ENCODE data around the gene HYAL4.
"Not testable (repeated sequence)": the region's sequence is repeated elsewhere in the genome, so short reads cannot be mapped to it uniquely, and the experiment has no call there.

HYAL4 gene, protein sequence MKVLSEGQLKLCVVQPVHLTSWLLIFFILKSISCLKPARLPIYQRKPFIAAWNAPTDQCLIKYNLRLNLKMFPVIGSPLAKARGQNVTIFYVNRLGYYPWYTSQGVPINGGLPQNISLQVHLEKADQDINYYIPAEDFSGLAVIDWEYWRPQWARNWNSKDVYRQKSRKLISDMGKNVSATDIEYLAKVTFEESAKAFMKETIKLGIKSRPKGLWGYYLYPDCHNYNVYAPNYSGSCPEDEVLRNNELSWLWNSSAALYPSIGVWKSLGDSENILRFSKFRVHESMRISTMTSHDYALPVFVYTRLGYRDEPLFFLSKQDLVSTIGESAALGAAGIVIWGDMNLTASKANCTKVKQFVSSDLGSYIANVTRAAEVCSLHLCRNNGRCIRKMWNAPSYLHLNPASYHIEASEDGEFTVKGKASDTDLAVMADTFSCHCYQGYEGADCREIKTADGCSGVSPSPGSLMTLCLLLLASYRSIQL

DNA sequence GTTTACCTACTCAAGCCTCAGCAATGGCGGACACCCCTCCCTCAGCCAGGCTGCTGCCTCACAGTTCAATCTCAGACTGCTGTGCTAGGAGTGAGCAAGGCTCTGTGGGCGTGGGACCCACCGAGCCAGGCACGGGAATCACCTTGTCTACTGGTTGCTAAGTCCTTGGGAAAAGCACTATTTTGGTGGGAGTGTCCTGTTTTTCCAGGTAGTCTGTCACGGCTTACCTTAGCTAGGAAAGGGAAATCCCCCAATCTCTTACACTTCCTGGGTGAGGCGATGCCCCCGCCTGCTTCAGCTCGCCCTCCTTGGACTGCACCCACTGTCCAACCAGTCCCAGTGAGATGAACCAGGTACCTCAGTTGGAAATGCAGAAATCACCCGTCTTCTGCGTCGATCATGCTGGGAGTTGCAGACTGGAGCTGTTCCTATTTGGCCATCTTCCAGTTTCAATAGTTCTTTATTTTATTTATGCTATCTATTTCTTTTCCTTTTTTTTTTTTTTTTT is at the start of gene HYAL4:
HYAL4 (plus strand) TSS at position 458 of the 508 bp plus-strand sequence. CDS start 23,105 bp downstream, outside the sequence.
- no peak for DNase-seq

DNA sequence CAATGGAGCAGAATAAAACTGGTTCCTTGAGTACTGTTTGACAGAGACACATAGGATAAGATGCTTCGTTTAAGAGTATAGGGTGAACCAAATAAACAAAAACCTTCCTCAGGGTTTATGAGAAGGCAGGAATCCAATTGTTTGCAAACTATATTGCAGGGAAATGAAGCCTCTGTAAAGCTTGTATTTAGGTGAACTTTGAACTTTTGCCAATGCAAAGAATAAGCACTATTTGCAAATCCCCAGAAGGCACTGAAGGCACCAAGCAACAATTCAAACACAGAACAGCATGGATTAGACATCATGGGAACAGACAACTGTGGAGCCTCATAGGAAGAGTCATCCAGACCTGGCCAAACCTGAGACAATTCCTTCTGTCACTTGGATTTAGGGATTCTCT is 49.1 kb upstream of the HYAL4 start:
- DNase-seq: no peak

DNA sequence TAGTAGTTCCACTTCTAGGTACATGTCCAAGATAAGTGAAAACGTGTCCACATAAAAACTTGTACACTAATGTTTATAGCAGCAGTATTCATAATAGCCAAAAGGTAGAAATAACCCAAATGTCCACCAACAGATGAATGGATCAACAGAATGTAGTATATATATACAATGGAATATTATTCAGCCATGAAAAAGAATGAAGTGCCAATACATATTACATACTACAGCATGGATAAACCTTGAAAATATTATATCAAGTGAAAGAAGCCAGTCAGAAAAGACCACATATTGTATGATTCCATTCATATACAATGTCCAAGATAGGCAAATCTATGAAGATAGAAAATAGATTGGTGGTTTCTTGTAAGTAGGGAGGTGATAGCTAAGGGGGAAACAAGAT is 48.4 kb upstream of the HYAL4 start:
- no peak for DNase-seq

DNA sequence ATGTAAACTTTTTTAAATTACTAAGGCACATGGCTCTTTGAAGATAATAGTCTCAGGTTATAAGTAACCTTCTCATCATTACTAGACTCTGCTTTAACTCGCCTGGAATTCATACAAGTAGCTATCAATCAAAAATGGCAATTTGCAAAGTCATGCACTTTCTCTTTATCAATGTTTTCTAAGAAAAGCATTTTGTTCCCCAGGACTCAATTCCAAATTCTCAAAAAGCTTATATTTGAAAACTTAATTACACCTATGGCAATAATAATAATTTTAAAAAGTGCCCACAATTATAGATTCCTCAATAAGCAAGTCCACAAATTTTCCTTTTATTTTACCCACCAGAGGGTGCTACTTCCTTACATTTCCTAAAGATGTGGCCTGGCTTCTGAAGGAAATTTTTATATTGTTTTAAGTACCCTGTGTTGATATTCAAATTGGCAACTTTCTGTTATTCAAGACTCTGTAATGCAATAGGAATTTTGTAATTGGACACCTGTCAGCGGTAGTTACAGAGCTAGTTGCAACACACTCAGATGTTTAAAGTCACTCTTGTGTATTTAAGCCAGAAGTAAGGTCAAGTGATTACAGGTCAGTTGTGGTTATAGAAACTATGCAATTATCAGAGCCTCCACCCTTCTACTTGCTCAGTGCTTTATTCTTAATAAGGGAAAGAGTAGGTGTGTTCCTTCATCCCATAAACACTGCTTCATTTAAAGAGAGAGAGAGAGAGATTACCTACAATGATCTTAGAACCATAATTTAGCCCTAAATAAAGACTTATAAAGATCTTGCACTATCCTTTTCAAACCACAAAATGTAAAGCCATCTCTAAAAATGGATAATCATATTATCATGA is 47.1 kb upstream of the HYAL4 start:
- peak; percentile 45 for DNase-seq

DNA sequence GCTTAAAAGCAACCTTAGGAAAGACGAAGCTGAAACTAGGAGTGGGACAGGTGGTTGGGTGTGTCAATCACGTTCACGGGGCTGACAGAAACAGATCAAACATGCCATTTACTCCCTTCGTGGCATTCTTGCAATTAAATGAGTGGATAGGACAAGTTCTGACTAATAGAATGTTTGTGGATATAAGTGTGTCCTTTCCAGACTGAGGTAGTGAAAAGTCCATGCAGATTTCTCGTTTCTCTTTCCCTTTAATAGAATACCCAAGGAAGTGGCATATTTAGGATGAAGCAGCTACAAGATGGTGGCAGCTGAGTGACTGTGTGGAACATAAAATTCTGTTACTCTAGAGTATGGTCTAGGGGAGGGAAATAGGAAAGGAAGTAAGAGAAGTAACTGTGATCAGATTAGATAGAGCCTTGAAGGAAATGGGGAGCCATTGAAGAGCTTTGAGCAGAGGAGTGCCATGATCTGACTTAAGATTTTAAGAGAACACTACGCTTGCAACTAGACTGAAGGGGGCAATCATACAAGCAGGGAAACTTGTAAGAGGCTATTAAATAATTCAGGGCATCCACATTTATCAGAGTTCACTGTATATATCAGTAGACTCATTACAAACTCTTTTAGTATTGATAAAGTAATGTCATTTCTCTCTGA is 46.3 kb upstream of the HYAL4 start:
- DNase-seq: no peak

DNA sequence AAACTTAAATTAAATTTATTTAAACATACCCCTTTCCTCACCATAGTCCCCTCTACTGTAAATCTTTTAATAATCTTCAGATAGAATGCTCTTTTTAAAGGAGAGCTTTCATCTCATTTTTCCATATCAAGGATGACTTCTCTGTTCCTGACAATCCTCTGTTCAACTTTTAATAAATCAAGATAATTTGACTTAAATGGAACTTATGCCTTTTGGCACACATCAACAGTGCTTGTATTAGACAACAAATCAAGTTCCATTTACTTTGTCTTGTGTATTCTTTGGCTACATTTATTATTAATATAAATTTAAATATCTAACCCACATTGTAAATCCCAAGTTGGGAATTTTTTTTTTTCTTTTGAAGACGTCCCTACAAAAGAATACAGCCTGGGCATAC is 42.7 kb upstream of the HYAL4 start:
- DNase-seq: no peak

DNA sequence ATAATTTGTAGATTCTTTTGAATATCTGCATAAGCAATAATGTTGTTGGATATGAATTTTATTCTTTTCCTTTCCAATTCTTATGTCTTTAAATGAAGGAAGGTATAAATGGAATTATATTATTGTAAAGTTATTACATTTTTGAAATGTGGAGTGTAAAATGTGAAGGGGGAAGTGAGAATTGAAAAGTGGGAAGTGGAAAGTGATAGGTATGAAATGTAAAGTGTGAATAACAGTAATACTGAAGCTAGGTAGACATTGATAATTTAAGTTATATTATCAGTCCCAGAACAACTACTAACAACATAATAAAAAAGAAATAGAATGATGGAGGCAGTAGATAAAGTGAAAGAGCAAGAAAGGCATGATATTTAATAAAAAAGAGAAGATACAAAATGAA is 39.7 kb upstream of the HYAL4 start:
- DNase-seq: no peak

DNA sequence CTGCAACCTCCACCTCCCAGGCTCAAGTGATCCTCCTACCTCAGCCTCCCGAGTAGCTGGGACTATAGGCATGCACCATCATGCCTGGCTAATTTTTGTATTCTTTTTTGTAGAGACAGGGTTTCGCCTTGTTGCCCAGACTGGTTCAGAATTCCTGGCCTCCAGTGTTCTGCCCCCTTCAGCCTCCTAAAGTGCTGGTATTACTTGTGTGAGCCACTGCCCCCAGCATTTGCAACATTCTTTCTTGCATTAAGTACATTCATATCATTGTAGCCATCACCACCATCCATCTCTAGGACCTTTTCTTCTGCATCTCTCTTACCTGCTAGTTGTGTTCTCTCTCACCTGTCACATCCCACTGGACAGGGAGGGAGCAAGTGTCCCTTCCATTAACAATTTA is 35.5 kb upstream of the HYAL4 start:
- DNase-seq: no peak

DNA sequence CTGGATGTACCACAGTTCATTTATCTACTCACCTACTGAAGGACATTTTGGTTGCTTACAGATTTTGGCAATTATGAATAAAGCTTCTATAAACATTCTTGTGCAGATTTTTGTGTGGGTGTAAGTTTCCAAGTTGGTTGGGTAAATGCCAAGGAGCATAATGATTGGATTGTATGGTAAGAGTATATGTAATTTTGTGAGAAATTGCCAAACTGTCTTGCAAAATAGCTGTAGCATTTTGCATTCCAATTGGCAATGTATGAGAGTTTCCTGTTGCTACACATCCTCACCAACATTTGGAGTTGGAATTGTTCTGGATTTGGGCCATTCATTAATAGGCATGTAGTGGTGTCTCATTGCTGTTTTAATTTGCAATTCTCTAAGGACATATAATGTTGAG is 33.9 kb upstream of the HYAL4 start:
- no peak for DNase-seq

DNA sequence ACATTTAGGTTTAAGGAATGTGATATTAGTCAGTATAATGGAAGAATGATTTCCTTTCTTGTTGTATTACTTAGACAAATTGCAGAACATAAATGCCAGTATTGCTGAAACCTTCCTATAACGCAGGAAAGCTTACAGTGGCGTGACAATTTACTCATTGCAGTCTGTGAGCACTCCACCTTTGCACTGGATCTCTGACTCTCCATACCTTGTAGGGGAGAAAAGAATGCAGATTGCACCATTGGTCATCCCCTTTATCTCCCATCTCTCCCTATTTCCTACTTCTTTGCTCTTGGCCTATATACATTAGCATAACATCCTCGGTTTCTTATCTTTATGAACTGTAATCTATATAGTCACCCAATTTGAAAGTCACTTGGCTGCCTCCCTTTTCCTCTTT is 28.1 kb upstream of the HYAL4 start:
- no peak for DNase-seq

DNA sequence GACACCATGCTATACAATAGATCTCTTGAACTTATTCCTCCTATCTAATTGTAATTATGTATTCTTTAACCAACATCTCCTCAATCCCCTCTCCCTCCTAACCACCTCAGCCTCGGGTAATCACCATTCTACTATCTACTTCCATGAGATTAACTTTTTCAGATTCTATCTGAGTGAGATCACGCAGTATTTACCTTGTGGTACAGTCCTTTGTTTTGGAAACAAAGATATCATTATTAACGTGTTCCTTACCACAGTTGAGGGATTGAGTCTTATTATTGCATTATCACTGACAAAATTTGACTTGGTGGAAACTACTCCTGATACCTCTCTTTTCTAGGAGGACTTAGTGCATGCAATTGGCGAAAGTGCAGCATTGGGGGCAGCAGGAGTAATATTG is 26.0 kb upstream of the HYAL4 start:
- no peak for DNase-seq

DNA sequence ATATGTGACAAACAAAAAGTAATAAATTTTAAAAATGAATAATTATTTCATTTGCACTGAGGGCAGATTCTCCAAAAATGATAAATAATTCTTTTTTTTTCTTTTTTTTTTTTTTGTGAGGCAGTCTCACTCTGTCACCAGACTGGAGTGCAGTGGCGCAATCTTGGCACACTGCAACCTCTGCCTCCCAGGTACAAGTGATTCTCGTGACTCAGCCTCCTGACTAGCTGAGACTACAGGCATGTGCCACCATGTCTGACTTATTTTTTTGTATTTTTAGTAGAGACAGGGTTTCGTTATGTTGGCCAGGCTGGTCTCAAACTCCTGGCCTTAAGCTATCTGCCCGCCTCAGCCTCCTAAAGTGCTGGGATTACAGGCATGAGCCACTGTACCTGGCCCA is 25.2 kb upstream of the HYAL4 start:
- DNase-seq: not testable (repeated sequence)

DNA sequence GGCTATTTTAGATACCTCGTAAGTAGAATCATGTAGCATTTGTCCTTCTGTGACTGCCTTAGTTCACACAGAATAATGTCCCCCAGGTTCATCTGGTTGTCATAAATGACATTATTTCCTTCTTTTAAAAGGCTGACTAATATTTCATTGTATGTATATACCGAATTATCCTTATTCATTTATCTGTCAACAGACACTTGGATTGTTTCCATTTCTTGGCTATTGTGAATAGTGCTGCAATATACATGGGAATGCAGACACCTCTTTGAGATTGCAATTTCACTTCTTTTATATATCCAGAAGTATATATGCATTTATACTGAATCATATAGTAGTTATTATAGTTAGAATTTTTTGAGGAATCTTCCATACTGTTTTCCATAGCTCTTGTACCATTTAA is 24.1 kb upstream of the HYAL4 start:
- no peak for DNase-seq

DNA sequence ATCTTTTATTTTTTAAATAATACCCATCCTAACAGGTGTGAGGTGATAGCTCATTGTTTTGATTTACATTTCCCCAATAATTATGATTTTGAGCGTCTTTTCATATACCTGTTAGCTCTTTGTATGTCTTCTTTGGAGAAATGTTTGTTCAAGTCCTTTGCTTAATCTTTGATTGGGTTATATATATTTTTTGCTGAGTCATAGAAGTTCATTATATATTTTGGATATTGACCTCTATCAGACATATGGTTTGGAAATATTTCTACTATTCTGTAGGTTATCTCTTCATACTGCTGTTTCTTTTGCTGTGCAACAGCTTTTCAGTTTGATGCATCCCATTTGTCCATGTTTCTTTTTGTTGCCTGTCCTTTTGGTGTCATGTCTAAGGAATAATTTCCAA is 23.6 kb upstream of the HYAL4 start:
- no peak for DNase-seq

DNA sequence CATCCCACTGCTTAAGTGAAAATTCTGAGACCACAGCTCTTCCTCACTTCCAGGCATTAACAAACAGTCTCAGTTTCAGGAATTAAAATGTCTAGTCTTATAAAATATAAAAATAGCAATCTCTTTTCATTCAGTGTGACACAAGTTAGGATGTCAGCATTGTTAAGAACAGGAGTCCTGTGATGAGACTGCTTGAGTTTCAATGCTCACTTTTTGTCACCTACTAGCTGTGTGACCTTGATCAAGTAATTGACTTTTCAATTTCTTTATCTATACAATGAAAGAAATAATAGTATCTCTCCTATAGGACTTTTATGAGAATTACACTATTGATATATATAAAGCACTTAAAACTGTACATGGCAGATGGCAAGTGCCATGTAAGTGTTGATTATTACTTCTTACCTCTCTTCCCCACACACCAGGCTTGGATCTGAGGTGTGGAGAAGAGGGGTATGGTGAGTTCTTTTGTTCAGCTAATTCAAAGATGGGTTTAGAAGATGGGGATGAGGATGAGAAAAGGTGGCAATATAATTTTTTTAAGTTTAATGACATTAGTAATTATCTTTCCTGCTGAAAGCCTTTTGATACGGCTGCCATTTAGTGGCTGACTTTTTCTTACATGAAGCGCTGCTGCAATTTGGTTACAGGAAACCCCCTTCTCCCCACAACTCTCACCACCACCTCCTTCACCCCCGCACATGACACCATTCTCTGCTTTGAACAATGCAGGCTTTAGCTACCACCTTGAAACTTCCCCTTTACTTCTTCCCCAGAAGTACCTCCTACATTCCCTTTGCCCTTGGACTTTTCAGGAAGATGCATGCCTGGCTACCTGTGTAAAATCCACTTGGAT is 20.8 kb upstream of the HYAL4 start:
- no peak for DNase-seq

DNA sequence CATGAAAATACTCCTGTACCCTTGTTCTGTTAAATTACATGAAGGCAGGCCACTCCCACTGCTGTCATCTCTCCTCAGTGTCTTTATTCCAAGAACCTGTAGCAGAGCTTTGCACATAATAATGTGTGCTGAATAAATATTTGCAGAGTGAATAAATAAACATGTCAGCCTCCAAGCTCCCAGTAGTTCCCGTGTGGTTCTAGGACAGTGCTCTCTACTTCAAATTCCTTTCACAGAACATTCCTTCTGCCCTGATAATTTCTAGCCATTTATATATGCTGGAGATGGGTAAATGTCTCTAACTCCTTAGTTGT is 20.3 kb upstream of the HYAL4 start:
- DNase-seq: no peak

DNA sequence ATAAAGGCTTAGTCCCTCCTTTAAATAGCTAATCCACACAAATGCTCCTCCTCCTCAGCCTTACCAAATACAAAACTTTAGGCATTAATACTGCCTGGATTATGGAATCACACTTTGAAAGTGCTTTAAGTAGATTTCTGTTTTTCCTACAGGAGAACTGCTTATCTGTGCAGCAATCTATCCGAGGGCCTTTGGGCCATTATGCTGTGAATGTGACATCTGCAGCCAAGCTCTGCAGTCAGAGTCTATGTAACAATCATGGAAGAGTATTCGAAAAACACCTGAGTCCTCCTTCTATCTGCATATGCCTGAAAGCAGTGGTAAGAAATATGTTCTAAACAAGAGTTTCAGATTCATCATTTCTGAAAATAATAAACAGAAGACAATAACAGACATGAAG is 16.2 kb upstream of the HYAL4 start:
- DNase-seq: no peak

DNA sequence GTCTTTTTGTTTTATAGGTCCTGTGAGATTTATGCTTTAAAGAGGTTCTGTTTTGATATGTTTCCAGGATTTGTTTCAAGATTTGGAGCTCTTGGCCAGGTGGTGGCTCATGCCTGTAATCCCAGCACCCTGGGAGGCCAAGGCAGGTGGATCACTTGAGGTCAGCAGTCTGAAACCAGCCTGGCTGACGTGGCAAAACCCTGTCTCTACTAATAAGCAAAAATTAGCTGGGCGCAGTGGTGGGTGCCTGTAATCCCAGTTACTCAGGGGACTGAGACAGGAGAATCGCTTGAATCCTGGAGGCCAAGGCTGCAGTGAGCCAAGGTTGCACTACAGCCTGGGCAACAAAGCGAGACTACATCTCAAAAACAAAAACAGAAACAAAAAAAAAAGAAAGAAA is 8.3 kb upstream of the HYAL4 start:
- no peak for DNase-seq

DNA sequence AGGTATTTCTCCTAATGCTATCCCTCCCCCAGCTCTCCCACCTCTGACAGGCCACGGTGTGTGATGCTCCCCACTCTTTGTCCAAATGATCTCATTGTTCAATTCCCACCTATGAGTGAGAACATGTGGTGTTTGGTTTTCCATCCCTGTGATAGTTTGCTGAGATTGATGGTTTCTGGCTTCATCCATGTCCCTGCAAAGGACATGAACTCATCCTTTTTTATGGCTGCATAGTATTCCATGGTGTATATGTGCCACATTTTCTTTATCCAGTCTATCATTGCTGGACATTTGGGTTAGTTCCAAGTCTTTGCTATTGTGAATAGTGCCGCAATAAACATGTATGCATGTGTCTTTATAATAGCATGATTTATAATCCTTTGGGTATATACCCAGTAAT is 5.9 kb upstream of the HYAL4 start:
- not testable (repeated sequence) for DNase-seq

DNA sequence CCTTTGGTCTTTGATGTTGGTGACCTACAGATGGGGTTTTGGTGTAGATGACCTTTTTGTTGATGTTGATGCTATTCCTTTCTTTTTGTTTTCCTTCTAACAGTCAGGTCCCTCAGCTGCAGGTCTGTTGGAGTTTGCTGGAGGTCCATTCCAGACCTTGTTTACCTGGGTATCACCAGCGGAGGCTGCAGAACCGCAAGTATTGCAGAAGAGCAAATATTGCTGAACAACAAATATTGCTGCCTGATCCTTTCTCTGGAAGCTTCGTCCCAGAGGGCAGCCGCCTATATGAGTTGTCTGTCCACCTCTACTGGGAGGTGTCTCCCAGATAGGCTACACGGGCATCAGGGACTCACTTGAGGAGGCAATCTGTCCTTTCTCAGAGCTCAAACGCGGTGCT is 827 bp upstream of the HYAL4 start:
- not testable (repeated sequence) for DNase-seq

DNA sequence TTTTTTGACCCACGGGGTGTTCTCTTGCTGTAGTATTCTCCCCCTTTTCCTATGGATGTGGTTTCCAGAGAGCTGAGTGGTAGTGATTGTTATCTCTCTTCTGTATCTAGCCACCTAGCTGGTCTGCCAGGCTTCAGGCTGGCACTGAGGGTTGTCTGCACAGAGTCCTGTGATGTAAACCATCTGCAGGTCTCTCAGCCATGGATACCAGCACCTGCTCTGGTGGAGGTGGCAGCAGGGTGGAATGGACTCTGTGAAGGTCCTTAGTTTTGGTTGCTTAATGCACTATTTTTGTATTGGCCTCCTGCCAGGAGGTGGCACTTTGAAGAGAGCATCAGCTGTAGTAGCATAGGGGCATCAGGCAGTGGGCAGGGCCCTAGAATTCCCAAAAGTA is 851 bp downstream of the HYAL4 start:
- no peak for DNase-seq

DNA sequence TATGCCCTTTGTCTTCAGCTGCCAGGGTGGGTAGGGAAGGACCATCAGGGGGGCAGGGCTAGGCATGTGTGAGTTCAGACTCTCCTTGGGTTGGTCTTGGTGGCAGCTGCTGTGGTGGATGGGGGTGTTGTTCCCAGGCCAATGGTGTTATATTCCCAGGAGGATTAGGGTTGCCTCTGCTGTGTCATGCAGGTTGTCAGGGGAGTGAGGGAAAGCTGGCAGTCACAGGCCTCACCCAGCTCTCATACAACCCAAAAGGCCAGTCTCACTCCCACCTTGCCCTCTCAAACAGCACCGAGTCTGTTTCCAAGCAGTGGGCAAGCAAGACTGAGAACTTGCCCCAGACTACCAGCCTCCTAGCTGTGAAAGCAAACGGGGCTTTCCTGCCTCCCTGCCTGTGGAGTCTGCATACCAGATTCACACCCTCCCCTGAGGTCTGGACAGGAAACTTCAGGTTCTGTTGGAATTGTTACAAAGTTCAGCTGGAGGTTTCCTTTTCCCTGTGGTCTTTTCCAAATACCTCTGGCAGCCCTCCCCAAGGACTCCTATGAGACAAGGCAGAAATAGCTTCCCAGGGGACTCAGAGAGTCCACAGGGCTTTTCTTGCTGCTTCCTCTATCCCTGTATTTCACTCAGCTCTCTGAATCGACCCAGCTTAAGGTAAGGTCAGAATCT is 1.4 kb downstream of the HYAL4 start:
- peak; percentile 51 for DNase-seq

Measured in NCI-H2171 treated with DMSO at 0.1 percent for 48 hours (cell line).